GM21576 (cell line): ENCODE measurements around the gene SLC1A6.
"Not testable (repeated sequence)": the region's sequence is repeated elsewhere in the genome, so short reads cannot be mapped to it uniquely, and the experiment has no call there.

Source experiments
- ATAC-seq: cut with Tn5 transposase; IDR thresholded peaks from one replicate; pipeline ENCODE4 v1.9.1; 2021; ENCODE audit warnings: mild to moderate bottlenecking, moderate library complexity; ENCODE audit not compliant: unreplicated experiment

Gene SLC1A6

GRCh38 chr19:14959263-14959662, 20.4 kb downstream of the SLC1A6 start:
- ATAC-seq, result no peak

- ATAC-seq, result no peak
These were observed 22.2 kb downstream of the SLC1A6 start for GRCh38 chr19:14957464-14957863.

- no peak for ATAC-seq
These were observed 25.5 kb downstream of the SLC1A6 start for GRCh38 chr19:14954071-14954655.

GRCh38 chr19:14952767-14953166, 26.9 kb downstream of the SLC1A6 start:
- no peak for ATAC-seq

GRCh38 chr19:14950421-14950820, 29.2 kb downstream of the SLC1A6 start:
- no peak for ATAC-seq

- no peak for ATAC-seq
These were observed 29.8 kb downstream of the SLC1A6 start for GRCh38 chr19:14949876-14950275.

GRCh38 chr19:14949413-14949812, 30.3 kb downstream of the SLC1A6 start:
- not testable (repeated sequence) for ATAC-seq

- no peak for ATAC-seq
These were observed 35.2 kb downstream of the SLC1A6 start for GRCh38 chr19:14944456-14944855.

GRCh38 chr19:14943601-14944000, 36.1 kb downstream of the SLC1A6 start:
- ATAC-seq, result no peak

- no peak for ATAC-seq
These were observed 38.5 kb downstream of the SLC1A6 start, which contains the start of gene OR7C2 for GRCh38 chr19:14941189-14941588. Gene OR7C2, plus strand, starts transcription at chr19:14941489. Its CDS starts 0 bp downstream, at chr19:14941489.

- no peak for ATAC-seq
These were observed 39.4 kb downstream of the SLC1A6 start for GRCh38 chr19:14940266-14940665.

- no peak for ATAC-seq
These were observed 46.2 kb downstream of the SLC1A6 start for GRCh38 chr19:14933506-14933905.

- no peak for ATAC-seq
These were observed 62.8 kb downstream of the SLC1A6 start for GRCh38 chr19:14916848-14917247.

- ATAC-seq, result no peak
These were observed 64.5 kb downstream of the SLC1A6 start for GRCh38 chr19:14915116-14915515.

- no peak for ATAC-seq
These were observed 73.0 kb downstream of the SLC1A6 start for GRCh38 chr19:14906711-14907110.

- ATAC-seq, result no peak
These were observed 77.9 kb downstream of the SLC1A6 start for GRCh38 chr19:14901675-14902260.
